GM20431 (cell line): ENCODE data around the gene ARPC5.

Source experiments
- in situ Hi-C: fragments of 300-500 bp; cut with MseI, MboI; formaldehyde crosslinking; loops from one replicate; pipeline ENCODE4 v1.15.0; 2020; ENCODE audit warnings: low sequenced_read_pairs; ENCODE audit not compliant: unreplicated experiment

Gene ARPC5

DNA sequence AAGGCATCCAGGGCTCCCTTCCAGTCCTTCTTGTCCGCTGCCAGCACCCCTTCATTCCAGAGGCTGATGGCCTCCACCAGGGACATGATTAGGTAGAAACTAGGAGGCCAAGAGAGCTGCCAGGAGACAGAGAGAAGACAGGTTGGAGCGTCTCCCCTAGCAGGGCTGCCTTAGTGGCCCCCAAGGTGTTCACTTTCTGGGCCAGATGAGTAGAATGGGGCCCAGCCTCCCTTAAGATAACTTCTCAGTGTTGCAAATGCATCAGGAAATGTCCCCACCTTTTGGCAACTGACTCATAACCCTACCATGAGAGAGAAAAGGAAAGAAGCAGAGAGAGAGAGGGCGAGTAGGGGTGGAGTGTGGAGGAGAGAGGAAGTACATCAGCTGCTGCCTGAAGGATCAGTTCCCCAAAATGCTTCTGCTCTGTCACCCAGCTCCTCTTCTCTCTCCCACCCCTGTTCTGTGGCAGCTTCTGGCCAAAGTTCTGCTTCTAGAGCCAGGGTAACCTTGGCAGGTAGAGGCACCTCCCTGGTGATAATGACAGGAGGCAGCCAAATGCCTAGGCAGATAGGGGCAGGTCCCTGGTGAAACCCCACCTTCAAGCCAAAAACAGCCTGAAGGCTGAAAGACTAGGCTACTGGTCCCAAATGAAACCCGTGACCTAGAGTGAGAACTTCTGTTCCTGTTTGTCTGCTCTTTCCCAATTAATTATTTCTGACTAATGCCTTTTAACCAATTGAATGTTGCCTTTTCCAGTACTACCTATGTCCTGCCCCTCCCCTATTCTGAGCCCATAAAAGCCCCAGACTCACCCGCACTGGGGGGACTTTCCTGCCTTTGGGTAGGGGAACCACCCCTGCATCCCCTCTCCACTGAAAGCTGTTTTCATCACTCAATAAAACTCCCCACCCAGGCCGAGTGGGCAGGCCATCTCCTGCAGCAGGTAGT, 45.1 kb downstream of the ARPC5 start, which contains the start of gene NCF2:
TSS of gene NCF2 (minus strand) at position 216 of the 948 bp plus-strand sequence. CDS start at position 86, 130 bp downstream.
- in situ Hi-C loops: no loop called here

DNA sequence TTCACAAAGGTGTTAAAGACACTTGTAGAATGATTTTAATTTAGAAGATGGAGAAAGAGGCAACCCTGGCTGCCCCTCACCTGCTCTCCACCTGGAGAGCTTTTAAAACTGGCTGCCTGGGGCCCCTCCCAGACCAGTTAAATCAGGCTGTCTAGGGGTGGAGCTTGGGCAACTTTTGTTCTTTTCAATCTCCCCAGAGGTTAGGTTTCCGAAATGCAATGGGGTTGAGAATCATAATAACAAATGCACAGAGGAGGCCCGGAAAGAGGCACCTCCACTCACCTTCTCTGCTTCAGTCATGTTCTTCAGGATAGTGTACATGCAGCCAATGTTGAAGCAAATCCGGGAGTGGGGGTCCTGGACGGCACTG, 45.7 kb downstream of the ARPC5 start:
- in situ Hi-C loops: no loop called here

- in situ Hi-C loops: no loop called here
Measured at GRCh38 chr1:183589384-183589783, 46.2 kb downstream of the ARPC5 start.

GRCh38 chr1:183588827-183589226, 46.8 kb downstream of the ARPC5 start:
- in situ Hi-C loops: no loop called here

- in situ Hi-C loops: no loop called here
Measured at GRCh38 chr1:183586926-183587325, 48.7 kb downstream of the ARPC5 start.

DNA sequence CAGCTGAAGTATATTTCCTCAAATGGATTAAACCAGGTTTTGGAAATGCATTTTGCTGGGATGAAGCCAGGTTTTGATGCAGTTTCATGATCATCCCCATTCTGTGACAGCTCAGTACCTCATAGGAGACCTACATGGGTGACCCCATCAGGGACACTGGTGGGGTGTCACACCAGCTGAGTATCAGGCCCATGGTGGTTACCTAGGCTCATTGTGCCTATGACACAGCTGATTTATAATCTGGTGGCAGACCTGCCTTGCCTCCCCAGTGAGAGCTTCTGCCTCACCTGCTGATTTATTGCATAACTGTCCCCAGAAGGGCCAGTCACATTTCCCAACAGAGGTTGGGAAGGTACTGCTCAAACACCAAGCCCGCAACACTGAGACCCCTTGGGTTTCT, 49.1 kb downstream of the ARPC5 start:
- in situ Hi-C loops: no loop called here

DNA sequence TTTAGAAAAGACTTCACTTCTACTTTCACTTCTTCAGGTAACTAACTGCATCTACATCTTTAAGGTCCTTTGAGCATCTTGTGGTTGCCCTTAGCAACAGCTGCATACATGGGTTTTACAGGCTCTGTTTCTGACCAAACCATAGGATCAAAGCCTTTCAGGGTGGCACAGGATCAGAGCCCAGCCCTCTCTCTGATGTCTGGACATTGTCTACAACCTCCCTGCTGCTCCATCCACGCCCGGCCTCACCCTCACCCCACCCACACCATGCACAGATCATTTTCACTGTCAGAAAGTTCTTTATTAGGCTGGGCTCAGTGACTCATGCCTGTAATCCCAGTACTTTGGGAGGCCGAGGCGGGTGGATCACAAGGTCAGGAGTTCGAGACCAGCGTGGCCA, 50.5 kb downstream of the ARPC5 start:
- in situ Hi-C loops: no loop called here

DNA sequence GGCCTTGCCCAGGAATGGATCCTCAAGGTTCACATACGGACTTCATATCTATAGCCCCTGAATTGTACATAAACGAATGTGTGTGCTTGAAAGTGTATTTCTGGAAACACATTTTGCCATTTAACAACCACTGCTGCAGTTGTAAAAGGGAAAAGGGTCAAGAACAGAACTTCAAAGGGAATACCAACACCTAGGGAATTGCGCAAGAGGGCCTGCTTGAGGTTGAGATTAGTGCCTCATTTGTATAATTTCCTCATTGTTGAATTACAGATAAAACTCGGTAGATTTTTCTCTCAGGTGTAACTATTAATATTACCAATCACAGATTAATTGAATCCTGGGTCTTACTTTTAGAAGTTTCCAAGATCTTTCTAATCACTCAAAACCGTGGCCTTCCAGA, 51.4 kb downstream of the ARPC5 start:
- in situ Hi-C loops: no loop called here

- in situ Hi-C loops: no loop called here
Measured at GRCh38 chr1:183583466-183583865, 52.1 kb downstream of the ARPC5 start.

DNA sequence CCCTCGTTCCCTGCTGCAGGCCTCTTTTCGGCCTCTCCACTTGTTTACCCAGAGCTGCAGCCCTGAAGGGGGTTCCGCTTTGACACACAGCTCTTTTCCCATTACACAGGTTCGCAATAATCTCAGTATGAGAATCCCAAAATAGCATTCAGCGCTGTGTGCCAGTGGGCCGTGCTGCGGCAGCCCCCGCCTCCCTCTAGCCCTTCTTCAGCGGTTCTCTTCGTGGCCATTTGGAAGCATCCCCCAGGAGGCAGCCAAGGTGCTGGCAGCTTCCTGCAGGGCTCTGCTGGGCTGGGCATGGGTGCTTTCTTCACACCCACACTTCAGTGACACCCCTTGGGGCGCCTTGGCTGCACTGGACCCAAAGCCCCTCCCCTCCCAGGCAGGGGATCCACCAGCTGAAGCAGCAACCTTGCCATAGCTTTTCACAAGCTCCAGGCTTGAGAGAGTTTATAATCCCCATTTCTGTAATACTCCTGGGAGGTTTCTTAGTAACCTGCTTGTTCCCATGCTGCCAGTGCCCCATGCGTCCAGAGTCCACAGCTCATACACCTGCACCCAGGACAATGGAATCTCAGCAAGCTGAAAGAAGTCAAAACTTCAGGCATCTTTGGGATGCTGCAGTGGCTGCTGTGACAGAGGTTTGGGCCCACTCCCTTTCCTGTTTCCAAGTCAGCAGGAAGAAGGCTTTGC, 53.4 kb downstream of the ARPC5 start:
- in situ Hi-C loops: no loop called here

- in situ Hi-C loops: no loop called here
Measured at GRCh38 chr1:183580281-183580682, 55.3 kb downstream of the ARPC5 start.

DNA sequence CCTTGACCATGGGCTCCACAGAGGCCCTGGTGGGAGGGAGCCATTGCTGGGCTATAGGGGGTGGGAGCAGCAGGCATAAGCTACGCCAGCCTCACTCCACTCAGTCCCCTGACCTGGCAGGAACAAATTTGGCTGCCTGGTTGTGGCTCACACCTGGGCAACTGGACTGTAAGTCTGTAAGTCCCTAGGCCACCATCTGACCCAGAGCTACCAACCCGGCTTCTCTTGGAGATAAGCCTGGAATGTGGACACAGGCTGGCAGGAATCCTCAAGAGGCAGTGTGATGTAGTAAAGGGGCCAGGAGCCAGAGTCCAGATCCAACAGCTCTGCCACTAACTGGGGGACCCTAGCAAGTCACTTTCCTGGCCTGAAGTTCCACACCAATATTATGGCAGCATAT, 56.7 kb downstream of the ARPC5 start:
- in situ Hi-C loops: no loop called here

- in situ Hi-C loops: no loop called here
Measured at GRCh38 chr1:183577897-183578465, 57.6 kb downstream of the ARPC5 start.

DNA sequence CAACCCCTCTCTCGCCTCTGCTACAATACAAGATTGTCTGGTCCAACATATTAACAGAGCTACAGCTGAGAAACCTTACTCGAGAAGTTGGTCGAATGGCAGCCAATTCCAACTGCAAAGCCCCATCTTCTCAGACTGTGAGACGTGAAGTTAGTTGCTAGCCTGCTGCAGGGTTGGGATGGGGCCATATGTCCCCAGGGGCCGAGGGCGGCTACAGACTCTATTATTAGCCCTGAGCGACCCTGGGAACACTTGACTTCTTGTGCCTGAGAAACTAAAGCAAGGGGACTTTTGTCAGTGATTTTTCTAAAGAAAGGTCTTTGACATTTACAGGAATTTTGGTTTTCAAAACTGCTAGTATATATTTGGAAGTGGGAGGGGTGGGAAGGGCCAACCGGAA, 59.0 kb downstream of the ARPC5 start:
- in situ Hi-C loops: no loop called here

- in situ Hi-C loops: no loop called here
Measured at GRCh38 chr1:183575606-183576005, 60.0 kb downstream of the ARPC5 start.

DNA sequence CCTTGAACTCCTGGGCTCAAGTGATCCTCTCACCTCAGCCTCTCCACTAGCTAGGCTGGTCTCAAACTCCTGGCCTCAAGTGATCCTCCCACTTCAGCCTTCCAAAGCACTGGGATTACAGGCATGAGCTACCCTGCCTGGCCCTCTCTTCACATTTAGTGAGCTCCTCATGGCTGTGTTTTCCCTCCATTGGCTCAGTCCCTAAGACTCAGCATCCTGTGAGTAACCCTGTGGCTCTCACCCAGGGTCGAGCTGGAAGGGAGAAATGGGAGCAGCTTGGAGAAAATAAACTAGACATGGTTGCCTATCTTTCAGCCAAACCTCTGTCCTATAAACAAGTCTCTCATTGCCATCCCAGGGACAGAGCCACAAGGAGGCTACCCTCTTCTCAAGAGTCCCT, 62.9 kb downstream of the ARPC5 start:
- in situ Hi-C loops: no loop called here

- in situ Hi-C loops: no loop called here
Measured at GRCh38 chr1:183571678-183572268, 63.8 kb downstream of the ARPC5 start.
